ENCODE measurements around the gene SERP2. TPM values are rescaled to one million over a fixed set of nuclear protein-coding genes. Genes with fewer than 3 reads are reported as not detected.

SERP2 gene
- total RNA-seq, 4 donors from 2014 or later: 1.2 to 1.4 (median 1.3) TPM; not detected in 1

- DNase-seq (ENCODE audit: low spot score in 2 of 2): no peak
- Histone ChIP-seq H3K4me1 (peaks cover 14% of the 10 kb centered on the region), H3K4me3 (no peak overlapping the region), H3K27ac (peak overlapping the region; percentile 76), H3K36me3 (no peaks in the 10 kb centered on the region), H3K27me3 (no peaks in the 10 kb centered on the region), H3K9me3 (no peaks in the 10 kb centered on the region)
- 52% methylated on average over 9 of the region's 9 CpGs for WGBS
- TF ChIP-seq POLR2A (IDR thresholded peaks at IDR 0.05) (no peak), POLR2AphosphoS5 (IDR thresholded peaks at IDR 0.05) (no peak), CTCF (IDR thresholded peaks at IDR 0.05) (no peak), EP300 (IDR thresholded peaks at IDR 0.05) (no peak)
Observed at GRCh38 chr13:44350775-44351504, 22.7 kb upstream of the SERP2 start.

GRCh38 chr13:44351505-44351854 is 22.1 kb upstream of the SERP2 start:
- Histone ChIP-seq H3K36me3 (no peaks in the 10 kb centered on the region), H3K4me1 (peaks cover 14% of the 10 kb centered on the region), H3K4me3 (no peak overlapping the region), H3K9me3 (no peaks in the 10 kb centered on the region), H3K27ac (peak overlapping the region; percentile 76), H3K27me3 (no peaks in the 10 kb centered on the region)
- no peak for TF ChIP-seq CTCF (IDR thresholded peaks at IDR 0.05)
- DNase-seq (ENCODE audit: low spot score in 2 of 2): no peak
- WGBS: 85% methylated on average over 4 of the region's 4 CpGs

- Histone ChIP-seq H3K36me3 (no peaks in the 10 kb centered on the region), H3K9me3 (no peaks in the 10 kb centered on the region), H3K27me3 (no peaks in the 10 kb centered on the region), H3K4me3 (no peak overlapping the region), H3K27ac (no peak overlapping the region), H3K4me1 (peaks cover 14% of the 10 kb centered on the region)
- WGBS: 77% methylated on average over 3 of the region's 3 CpGs
- TF ChIP-seq EP300 (IDR thresholded peaks at IDR 0.05) (no peak), POLR2A (IDR thresholded peaks at IDR 0.05) (no peak), POLR2AphosphoS5 (IDR thresholded peaks at IDR 0.05) (no peak), CTCF (IDR thresholded peaks at IDR 0.05) (no peak)
- no peak for DNase-seq (ENCODE audit: low spot score in 2 of 2)
Observed at GRCh38 chr13:44352202-44352601, 21.4 kb upstream of the SERP2 start.

- no peaks in the 10 kb centered on the region for H3K27me3 ChIP-seq
- no peak overlapping the region for H3K4me3 ChIP-seq
- 75% methylated on average over 2 of the region's 2 CpGs for WGBS
- no peaks in the 10 kb centered on the region for H3K36me3 ChIP-seq
- peaks cover 14% of the 10 kb centered on the region for H3K4me1 ChIP-seq
- TF ChIP-seq CTCF (IDR thresholded peaks at IDR 0.05): no peak
- TF ChIP-seq EP300 (IDR thresholded peaks at IDR 0.05): no peak
- no peak for TF ChIP-seq POLR2A (IDR thresholded peaks at IDR 0.05)
- no peak for TF ChIP-seq POLR2AphosphoS5 (IDR thresholded peaks at IDR 0.05)
- no peak for DNase-seq (ENCODE audit: low spot score in 2 of 2)
- no peaks in the 10 kb centered on the region for H3K9me3 ChIP-seq
- no peak overlapping the region for H3K27ac ChIP-seq
Observed at GRCh38 chr13:44352671-44353070, 21.0 kb upstream of the SERP2 start.

- 71% methylated on average over 1 of the region's 1 CpG for WGBS
- Histone ChIP-seq H3K36me3 (no peaks in the 10 kb centered on the region), H3K4me3 (no peak overlapping the region), H3K27me3 (no peaks in the 10 kb centered on the region), H3K4me1 (peaks cover 14% of the 10 kb centered on the region), H3K27ac (no peak overlapping the region), H3K9me3 (no peaks in the 10 kb centered on the region)
- no peak for DNase-seq (ENCODE audit: low spot score in 2 of 2)
- TF ChIP-seq POLR2A (IDR thresholded peaks at IDR 0.05) (no peak), CTCF (IDR thresholded peaks at IDR 0.05) (no peak), EP300 (IDR thresholded peaks at IDR 0.05) (no peak), POLR2AphosphoS5 (IDR thresholded peaks at IDR 0.05) (no peak)
Observed at GRCh38 chr13:44354331-44354730, 19.3 kb upstream of the SERP2 start.
